Transverse colon (tissue), 4 donors: ENCODE results near the gene PRPF39. TPM values are rescaled to one million over a fixed set of nuclear protein-coding genes. Genes with fewer than 3 reads are reported as not detected.

Experiments
- small RNA-seq, 4 donors: library from RNA; depleted of rRNA; stranded (forward); fragments of <200 nt; gene quantifications; one replicate each; pipeline ENCODE3, GENCODE V24; 2016
- total RNA-seq, 4 donors: library from RNA; depleted of rRNA; stranded (reverse); fragments of >200 nt; gene quantifications; one replicate each; pipeline ENCODE4 v1.1.0, GENCODE V29; 2016

PRPF39 gene
- total RNA-seq, 4 donors from 2014 or later: 13.5 to 239 (median 37.9) TPM

Small RNA genes within 50 kb of the gene (small RNA-seq; reads per million reads assigned to genes)
- 0 to 0.24 (median 0) reads per million in 4 donors for gene RF00151
- 1,604 to 9,169 (median 2,542) reads per million in 4 donors for gene SNORD127

Other genes starting within 250 kb of the PRPF39 start
- 10 to 100 TPM in 3 of 4 donors, under 1 TPM in 1; 1.00 to 22.1 (median 15.3) TPM for gene KLHL28, start 122.2 kb upstream of the PRPF39 start, total RNA-seq
- 10 to 100 TPM; 13.5 to 23.6 (median 17.9) TPM for gene TOGARAM1, start 121.9 kb upstream of the PRPF39 start, total RNA-seq
- 10 to 100 TPM in 3 of 4 donors, 1 to 10 TPM in 1; 3.7 to 47.8 (median 27.7) TPM for gene FKBP3, start 50.4 kb downstream of the PRPF39 start, total RNA-seq
- 1 to 10 TPM in 3 of 4 donors, under 1 TPM in 1; 0.75 to 6.2 (median 4.5) TPM for gene FANCM, start 51.8 kb downstream of the PRPF39 start, total RNA-seq
- gene MIS18BP1, start 169.1 kb downstream of the PRPF39 start, total RNA-seq: 10 to 100 TPM; 23.5 to 61.7 (median 38.4) TPM